ENCODE results near the gene GCAT. TPM values are rescaled to one million over a fixed set of nuclear protein-coding genes. Genes with fewer than 3 reads are reported as not detected.

The GCAT gene
- total and polyA plus RNA-seq, 3 donors from 2014 or later = 21.4 to 40.6 (median 36.7) TPM

- no peaks in the 10 kb centered on the region for H3K27me3 ChIP-seq
- H3K4me1 ChIP-seq = no peaks in the 10 kb centered on the region
- TF ChIP-seq POLR2A (IDR thresholded peaks at IDR 0.05) (no peak), CTCF (IDR thresholded peaks at IDR 0.05) (no peak)
- intact Hi-C loops (cut with DNase I; ENCODE audit: low total_unique reads) = no loop called here
- H3K4me3 ChIP-seq = no peak overlapping the region
- no peaks in the 10 kb centered on the region for H3K36me3 ChIP-seq (ENCODE audit: low read depth, missing control alignments)
- no peak overlapping the region for H3K27ac ChIP-seq
- no peaks in the 10 kb centered on the region for H3K9me3 ChIP-seq
- 89 to 90% methylated on average over 8 of the region's 8 CpGs for WGBS, 2 donors
- no peak for DNase-seq
Observed at GRCh38 chr22:37765953-37766576, 41.7 kb upstream of the GCAT start.

- Histone ChIP-seq H3K4me1 (no peaks in the 10 kb centered on the region), H3K9me3 (no peaks in the 10 kb centered on the region), H3K36me3 (ENCODE audit: low read depth, missing control alignments) (no peaks in the 10 kb centered on the region), H3K4me3 (no peak overlapping the region), H3K27me3 (no peaks in the 10 kb centered on the region), H3K27ac (no peak overlapping the region)
- no peak for TF ChIP-seq POLR2A (IDR thresholded peaks at IDR 0.05)
- TF ChIP-seq CTCF (IDR thresholded peaks at IDR 0.05) = peak in 2 of 3 experiments; percentile 23 to 32
- DNase-seq = no peak
- 91 to 95% methylated on average over 3 of the region's 3 CpGs for WGBS, 2 donors
- intact Hi-C loops (cut with DNase I; ENCODE audit: low total_unique reads) = no loop called here
Observed at GRCh38 chr22:37768273-37768672, 39.5 kb upstream of the GCAT start.

GRCh38 chr22:37769056-37769455, 38.7 kb upstream of the GCAT start:
- no peaks in the 10 kb centered on the region for H3K27me3 ChIP-seq
- WGBS, 2 donors = 95 to 98% methylated on average over 21 to 24 of the region's 24 CpGs
- H3K4me3 ChIP-seq = no peak overlapping the region
- no peak overlapping the region for H3K27ac ChIP-seq
- no peaks in the 10 kb centered on the region for H3K9me3 ChIP-seq
- TF ChIP-seq POLR2A (IDR thresholded peaks at IDR 0.05) = no peak
- no peak for TF ChIP-seq CTCF (IDR thresholded peaks at IDR 0.05)
- H3K4me1 ChIP-seq = no peaks in the 10 kb centered on the region
- no peak for DNase-seq
- H3K36me3 ChIP-seq (ENCODE audit: low read depth, missing control alignments) = no peaks in the 10 kb centered on the region
- intact Hi-C loops (cut with DNase I; ENCODE audit: low total_unique reads) = no loop called here

- no peaks in the 10 kb centered on the region for H3K36me3 ChIP-seq (ENCODE audit: low read depth, missing control alignments)
- intact Hi-C loops (cut with DNase I; ENCODE audit: low total_unique reads) = no loop called here
Observed at GRCh38 chr22:37771081-37771480, 36.7 kb upstream of the GCAT start.

More at GRCh38 chr22:37771081-37771480, 36.7 kb upstream of the GCAT start:
- WGBS, 2 donors = 63 to 66% methylated on average over 4 of the region's 4 CpGs
- Histone ChIP-seq H3K9me3 (no peaks in the 10 kb centered on the region), H3K27me3 (no peaks in the 10 kb centered on the region), H3K4me3 (no peak overlapping the region), H3K27ac (no peak overlapping the region), H3K4me1 (no peaks in the 10 kb centered on the region)
- TF ChIP-seq CTCF (IDR thresholded peaks at IDR 0.05) (no peak), POLR2A (IDR thresholded peaks at IDR 0.05) (no peak)
- no peak for DNase-seq

Measured in testis (tissue), 3 donors.